Activated B cell treated with CpG ODN at 0.5 μM for 24 hours (primary cell): ENCODE results near the gene FUT1. TPM values are rescaled to one million over a fixed set of nuclear protein-coding genes. Genes with fewer than 3 reads are reported as not detected.
A peak's percentile ranks its signal among the peaks of the same experiment; 100 is the strongest.

Experiments
- ATAC-seq: fragments of 200-7000 bp; cut with Tn5 transposase; one replicate; pipeline ENCODE4 v1.10.0; 2021; ENCODE audit warnings: low read depth, mild to moderate bottlenecking, moderate library complexity
- CTCF ChIA-PET: fragments of 350-600 bp; sonication (Branson Sonifier 250); formaldehyde crosslinking; loops from one replicate; lab custom pipeline; 2021; ENCODE audit warnings: antibody characterized with exemption; lab: Charles Lee
- POLR2A ChIA-PET: fragments of 350-600 bp; sonication (Branson Sonifier 250); formaldehyde crosslinking; loops from one replicate; lab custom pipeline; 2021; ENCODE audit warnings: antibody characterized with exemption; lab: Charles Lee
- DNase-seq: peaks from one replicate; pipeline ENCODE4 v3.0.0; 2022
- H3K27ac Mint-ChIP-seq: one replicate; pipeline ENCODE4 v1.8.0; 2020; ENCODE audit warnings: mixed read lengths
- H3K27me3 Mint-ChIP-seq: one replicate; pipeline ENCODE4 v1.8.0; 2021; ENCODE audit warnings: mixed read lengths
- H3K36me3 Mint-ChIP-seq: one replicate; pipeline ENCODE4 v1.8.0; 2021; ENCODE audit warnings: low read depth, mixed read lengths
- H3K4me1 Mint-ChIP-seq: one replicate; pipeline ENCODE4 v1.8.0; 2021; ENCODE audit warnings: mixed read lengths
- H3K4me3 Mint-ChIP-seq: one replicate; pipeline ENCODE4 v1.8.0; 2020; ENCODE audit warnings: mild to moderate bottlenecking, mixed read lengths
- H3K9me3 Mint-ChIP-seq: one replicate; pipeline ENCODE4 v1.8.0; 2020; ENCODE audit warnings: mixed read lengths
- intact Hi-C: fragments of 100-400 bp; cut with micrococcal nuclease; formaldehyde crosslinking; loops from one replicate; pipeline ENCODE4 v1.15.1; 2024
- total RNA-seq: library from RNA; stranded (reverse); gene quantifications from 2 replicates; pipeline ENCODE4 v1.2.3, GENCODE V29; 2022
- TF ChIP-seq, protein P1 (sequence below): fragments of 200-600 bp; IDR thresholded peaks from one replicate; pipeline ENCODE4 v1.8.0; 2022; ENCODE audit warnings: antibody characterized with exemption, mild to moderate bottlenecking

FUT1 gene
- total RNA-seq, 1 donor from 2014 or later, result not detected

DNA sequence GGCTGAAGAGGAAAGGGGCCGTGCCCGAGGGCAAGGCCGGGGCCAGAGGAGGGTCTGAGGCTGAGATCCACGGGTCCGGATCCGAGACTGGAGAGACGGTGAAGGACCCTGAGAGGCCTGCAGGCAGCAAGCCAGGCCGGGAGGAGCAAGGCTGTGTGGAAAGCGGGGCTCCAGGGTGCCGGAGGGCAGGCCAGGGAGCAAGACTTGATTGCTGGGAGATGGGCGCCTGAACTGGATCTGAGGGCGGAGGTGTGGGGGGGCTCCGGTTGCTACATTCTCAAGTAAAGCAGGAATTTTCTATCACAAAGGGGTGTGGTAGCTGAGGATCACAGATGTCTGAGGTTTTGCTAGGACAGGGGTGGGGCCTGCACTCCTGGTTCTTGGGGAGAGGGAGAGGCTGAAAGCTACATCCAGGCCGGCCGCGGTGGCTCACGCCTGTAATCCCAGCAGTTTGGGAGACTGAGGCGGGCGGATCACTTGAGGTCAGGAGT, 36.7 kb downstream of the FUT1 start:
- Mint-ChIP-seq H3K9me3 (no peaks in the 10 kb centered on the region), H3K4me1 (peaks cover 28% of the 10 kb centered on the region), H3K27ac (peak overlapping the region; percentile 50), H3K4me3 (peak overlapping the region; percentile 11), H3K36me3 (peaks cover under 1% of the 10 kb centered on the region), H3K27me3 (no peaks in the 10 kb centered on the region)
- no peak for DNase-seq
- ATAC-seq, result no peak
- CTCF ChIA-PET, result no interaction called here
- POLR2A ChIA-PET, result interaction anchor here (0.9 to 1.3 kb wide), 2 partner anchors 9 to 11 kb away, joined by 4 to 7 read pairs; no protein-coding TSS in a partner anchor
- intact Hi-C loops, result loop anchor here (2.0 kb wide), 1 partner anchor 55 kb away; no protein-coding TSS in a partner anchor
- TF ChIP-seq, protein P1, sequence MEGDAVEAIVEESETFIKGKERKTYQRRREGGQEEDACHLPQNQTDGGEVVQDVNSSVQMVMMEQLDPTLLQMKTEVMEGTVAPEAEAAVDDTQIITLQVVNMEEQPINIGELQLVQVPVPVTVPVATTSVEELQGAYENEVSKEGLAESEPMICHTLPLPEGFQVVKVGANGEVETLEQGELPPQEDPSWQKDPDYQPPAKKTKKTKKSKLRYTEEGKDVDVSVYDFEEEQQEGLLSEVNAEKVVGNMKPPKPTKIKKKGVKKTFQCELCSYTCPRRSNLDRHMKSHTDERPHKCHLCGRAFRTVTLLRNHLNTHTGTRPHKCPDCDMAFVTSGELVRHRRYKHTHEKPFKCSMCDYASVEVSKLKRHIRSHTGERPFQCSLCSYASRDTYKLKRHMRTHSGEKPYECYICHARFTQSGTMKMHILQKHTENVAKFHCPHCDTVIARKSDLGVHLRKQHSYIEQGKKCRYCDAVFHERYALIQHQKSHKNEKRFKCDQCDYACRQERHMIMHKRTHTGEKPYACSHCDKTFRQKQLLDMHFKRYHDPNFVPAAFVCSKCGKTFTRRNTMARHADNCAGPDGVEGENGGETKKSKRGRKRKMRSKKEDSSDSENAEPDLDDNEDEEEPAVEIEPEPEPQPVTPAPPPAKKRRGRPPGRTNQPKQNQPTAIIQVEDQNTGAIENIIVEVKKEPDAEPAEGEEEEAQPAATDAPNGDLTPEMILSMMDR, result no peak

DNA sequence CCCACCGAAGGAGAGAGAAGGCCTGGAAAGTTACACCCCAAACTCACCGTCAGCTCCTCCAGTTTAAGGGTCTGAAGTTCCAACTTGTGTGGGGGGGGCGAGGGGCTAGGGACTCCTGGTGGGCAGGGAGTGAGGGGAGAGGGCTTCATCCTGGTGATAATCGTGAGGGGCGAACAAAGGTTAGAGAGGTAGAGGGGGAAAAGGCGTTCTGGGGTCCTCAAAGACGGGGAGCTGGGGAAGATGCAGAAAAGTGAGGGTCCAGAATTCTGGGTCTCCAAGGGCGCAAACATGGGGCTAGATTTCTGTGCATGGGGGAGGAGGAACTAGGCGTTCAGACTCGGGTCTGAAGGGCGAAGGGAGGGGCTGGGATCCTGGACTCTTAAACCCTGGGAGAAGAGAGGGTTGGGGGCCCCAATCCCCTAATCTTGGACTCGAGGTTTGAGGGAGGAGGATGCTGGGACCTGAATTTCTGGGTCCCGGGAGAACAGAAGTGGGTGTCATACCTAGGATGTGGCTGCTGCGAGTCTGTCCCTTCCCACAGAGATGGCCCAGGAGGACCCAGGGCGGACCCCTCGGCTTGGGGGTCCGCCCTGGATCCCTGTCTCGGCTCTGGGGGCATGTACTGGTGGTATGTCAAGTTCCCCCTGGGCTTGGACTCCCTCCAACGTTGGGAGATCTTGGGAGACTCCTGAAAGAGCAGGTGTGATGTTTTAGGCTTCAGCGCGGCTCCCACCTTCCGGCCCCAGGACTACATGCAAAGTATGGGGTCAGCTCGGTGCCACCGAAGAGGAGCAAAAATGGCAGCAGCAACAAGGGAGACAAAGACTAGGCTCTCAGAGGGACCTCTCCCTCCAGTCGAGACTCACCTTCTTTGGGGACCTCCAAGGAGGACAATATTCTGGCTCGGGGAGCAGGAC, 37.4 kb downstream of the FUT1 start:
- no peaks in the 10 kb centered on the region for H3K9me3 Mint-ChIP-seq
- no peaks in the 10 kb centered on the region for H3K36me3 Mint-ChIP-seq
- H3K4me1 Mint-ChIP-seq, result peaks cover 25% of the 10 kb centered on the region
- ChIA-PET POLR2A (interaction anchor here (0.6 to 2.2 kb wide), 7 partner anchors 10 to 78 kb away, joined by 3 to 13 read pairs (median 6); partner anchors contain the start of gene DBP), CTCF (no interaction called here)
- intact Hi-C loops, result loop anchor here (1.0 to 5.0 kb wide), 8 partner anchors 10 to 927 kb away; partner anchors contain the start of genes CA11, DBP, RRAS and SCAF1
- no peak for ATAC-seq
- peak overlapping the region; percentile 77 for H3K27ac Mint-ChIP-seq
- H3K4me3 Mint-ChIP-seq, result peak overlapping the region; percentile 81
- TF ChIP-seq, protein P1, result no peak
- H3K27me3 Mint-ChIP-seq, result no peaks in the 10 kb centered on the region
- DNase-seq, result no peak

DNA sequence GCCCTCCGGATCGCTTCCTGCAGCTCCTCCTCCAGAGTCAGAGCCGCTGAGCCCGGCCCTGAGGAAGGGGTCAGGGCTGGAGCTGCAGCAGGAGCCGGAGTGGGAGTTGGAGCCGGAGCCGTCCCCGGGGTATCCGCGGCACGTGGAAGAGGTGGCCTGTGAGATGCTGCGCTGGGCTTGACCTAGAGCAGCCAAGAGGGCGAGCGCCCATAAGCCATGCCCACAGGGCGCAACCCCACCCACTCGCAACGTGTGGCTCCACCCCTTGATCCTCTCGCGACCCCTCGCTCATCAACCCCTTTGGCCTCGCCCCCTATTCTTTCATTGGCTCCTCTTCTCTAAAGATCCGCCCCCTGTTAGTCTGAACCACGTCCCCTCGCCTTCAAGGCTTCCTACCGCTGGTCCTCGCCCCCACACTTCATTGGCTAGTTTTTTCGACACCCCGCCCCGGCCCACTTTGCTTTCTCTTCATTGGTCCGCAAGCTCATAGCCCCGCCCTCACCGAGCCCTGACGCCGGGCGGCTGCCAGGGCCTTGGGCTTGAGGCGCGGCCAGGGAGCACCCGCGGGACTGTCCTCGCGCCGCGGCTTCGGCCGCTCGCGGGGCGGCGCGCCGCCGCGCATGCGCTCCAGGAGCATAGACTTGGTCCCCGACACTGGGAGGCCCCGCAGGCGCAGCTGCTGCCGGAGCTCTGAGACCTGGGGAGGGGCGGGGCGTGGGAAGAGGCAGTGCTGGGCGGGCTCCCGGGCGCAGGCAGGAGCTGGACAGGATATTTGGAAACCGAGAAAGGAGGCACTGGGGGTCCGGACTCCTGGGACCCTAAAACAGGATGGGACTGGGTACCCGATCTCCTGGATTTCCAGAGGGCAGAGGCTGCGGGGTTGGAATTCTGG, 38.3 kb downstream of the FUT1 start:
- Mint-ChIP-seq H3K4me1 (peaks cover 25% of the 10 kb centered on the region), H3K27ac (peak overlapping the region; percentile 77), H3K36me3 (no peaks in the 10 kb centered on the region), H3K27me3 (no peaks in the 10 kb centered on the region), H3K9me3 (no peaks in the 10 kb centered on the region), H3K4me3 (peak overlapping the region; percentile 81)
- intact Hi-C loops, result loop anchor here (1.0 to 5.0 kb wide), 8 partner anchors 11 to 928 kb away; partner anchors contain the start of genes CA11, DBP, RRAS and SCAF1
- POLR2A ChIA-PET, result interaction anchor here (0.5 to 2.2 kb wide), 8 partner anchors 11 to 756 kb away, joined by 3 to 13 read pairs (median 5); partner anchors contain the start of gene DBP
- ATAC-seq (peak; percentile 91), DNase-seq (peak; percentile 94)
- CTCF ChIA-PET, result no interaction called here
- TF ChIP-seq, protein P1, result no peak

- Mint-ChIP-seq H3K27ac (peak overlapping the region; percentile 52), H3K27me3 (no peaks in the 10 kb centered on the region), H3K4me3 (peak overlapping the region; percentile 81), H3K9me3 (no peaks in the 10 kb centered on the region), H3K4me1 (peaks cover 25% of the 10 kb centered on the region), H3K36me3 (no peaks in the 10 kb centered on the region)
- no peak for ATAC-seq
- peak; percentile 17 for DNase-seq
- CTCF ChIA-PET, result no interaction called here
- TF ChIP-seq, protein P1, result no peak
- intact Hi-C loops, result loop anchor here (5.0 kb wide), 2 partner anchors 36 to 929 kb away; partner anchors contain the start of genes RRAS and SCAF1
- POLR2A ChIA-PET, result interaction anchor here (0.5 to 2.2 kb wide), 5 partner anchors 12 to 757 kb away, joined by 3 to 13 read pairs (median 4); no protein-coding TSS in a partner anchor
Observed at GRCh38 chr19:48713041-48713863, 39.2 kb downstream of the FUT1 start.
